ENCODE results near the gene NEU1.
"Not testable (repeated sequence)": the region's sequence is repeated elsewhere in the genome, so short reads cannot be mapped to it uniquely, and the experiment has no call there.

Gene NEU1

DNA sequence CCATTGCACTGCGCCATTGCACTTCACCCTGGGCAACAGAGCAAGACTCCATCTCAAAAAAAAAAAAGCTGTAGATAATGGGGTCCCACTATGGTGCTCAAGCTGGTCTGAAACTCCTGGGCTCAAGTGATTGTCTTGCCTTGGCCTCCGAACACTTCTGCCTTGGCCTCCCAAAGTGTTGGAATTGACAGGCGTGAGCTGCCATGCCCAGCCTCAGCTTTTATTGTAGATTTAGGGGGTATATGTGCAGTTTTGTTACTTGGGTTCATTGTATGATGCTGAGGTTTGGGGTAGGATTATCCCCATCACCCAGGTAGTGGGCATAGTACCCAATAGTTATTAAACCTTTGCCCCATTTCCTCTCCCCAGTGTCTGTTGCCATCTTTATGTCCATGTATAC, 23.7 kb downstream of the NEU1 start:
- no peak for DNase-seq (ENCODE audit: low read depth)

DNA sequence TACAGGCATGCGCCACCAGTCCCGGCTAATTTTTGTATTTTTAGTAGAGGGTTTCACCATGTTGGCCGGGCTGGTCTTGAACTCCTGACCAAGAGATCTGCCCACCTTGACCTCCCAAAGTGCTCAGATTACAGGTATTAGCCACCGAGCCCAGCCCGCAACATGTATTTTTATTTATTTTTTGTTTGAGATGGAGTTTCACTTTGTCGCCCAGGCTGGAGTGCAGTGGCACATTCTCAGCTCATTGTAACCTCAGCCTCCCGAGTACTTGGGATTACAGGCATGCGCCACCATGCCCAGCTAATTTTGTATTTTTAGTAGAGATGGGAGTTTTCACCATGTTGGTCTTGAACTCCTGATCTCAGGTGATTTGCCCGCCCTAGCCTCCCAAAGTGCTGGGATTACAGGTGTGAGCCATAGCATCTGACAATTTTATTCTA, 24.5 kb downstream of the NEU1 start:
- not testable (repeated sequence) for DNase-seq (ENCODE audit: low read depth)

DNA sequence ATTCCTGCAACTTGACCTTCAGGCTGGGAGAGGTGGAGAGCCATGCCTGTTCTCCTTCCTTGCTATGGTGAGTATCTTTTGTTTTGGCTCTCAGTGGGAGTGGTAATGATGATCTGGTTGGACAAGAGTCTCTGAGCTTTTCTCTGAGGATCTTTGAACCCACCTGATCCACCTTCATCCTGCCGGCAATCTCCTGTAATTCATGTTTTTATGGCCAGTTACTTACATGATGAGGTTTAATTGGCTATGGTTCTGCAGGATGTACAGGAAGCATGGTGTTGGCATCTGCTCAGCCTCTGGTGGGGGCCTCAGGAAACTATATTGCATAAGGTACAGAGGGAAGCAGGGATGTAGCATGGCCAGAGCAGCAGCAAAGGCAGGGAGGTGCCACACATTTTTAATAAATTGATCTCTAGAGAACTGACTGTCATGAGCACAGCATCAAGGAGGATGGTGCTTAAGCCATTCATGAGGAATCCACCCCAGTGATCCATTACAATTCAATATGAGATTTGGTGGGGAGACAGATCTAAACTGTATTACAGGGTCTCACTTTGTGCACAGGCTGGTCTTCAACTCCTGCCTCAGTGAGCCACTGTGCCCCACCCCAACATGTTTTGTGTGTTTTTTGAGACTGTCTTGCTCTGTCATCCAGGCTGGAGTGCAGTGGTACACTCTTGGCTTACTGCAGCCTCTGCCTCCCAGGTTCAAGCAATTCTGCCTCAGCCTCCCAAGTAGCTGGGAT, 25.1 kb downstream of the NEU1 start:
- DNase-seq (ENCODE audit: low read depth) = no peak

DNA sequence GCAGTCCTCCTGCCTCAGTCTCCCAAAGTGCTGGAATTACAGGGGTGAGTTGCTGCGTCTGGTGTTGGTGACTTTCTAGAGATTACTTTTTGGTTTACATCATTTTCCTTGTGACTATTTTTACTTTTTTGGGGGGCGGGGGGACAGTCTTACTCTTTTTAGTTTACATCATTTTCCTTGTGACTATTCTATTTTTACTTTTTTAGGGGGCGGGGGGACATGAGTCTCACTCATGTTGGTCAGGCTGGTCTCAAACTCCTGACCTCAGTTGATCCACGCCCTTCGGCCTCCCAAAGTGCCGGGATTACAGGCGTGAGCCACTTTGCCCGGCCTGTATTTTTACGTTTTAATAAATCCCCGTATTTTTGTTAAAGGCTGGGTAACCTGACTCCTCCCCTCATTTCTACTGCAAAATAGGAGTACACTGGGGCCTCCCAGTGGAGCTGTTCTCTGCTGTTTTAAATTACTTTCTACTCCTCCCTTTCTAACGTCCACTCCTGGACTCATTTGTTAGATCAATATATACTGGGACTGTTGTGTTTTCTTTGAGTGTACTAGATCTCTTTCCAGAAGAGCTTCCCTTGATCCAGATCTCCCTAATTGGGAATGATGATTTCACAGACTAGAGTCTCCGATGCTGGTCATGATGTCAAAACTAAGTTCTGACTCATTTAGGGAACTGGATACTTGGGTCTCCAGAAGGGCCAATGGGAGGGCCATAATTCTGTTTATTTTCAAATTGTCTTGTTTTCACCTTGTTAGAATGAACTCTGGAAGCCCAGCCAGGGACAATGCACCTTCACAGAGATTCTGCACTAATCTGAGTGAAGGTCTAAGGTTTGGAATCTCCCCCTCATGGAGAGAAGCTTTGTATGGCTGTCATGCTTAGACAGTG, 25.9 kb downstream of the NEU1 start:
- no peak for DNase-seq (ENCODE audit: low read depth)

DNA sequence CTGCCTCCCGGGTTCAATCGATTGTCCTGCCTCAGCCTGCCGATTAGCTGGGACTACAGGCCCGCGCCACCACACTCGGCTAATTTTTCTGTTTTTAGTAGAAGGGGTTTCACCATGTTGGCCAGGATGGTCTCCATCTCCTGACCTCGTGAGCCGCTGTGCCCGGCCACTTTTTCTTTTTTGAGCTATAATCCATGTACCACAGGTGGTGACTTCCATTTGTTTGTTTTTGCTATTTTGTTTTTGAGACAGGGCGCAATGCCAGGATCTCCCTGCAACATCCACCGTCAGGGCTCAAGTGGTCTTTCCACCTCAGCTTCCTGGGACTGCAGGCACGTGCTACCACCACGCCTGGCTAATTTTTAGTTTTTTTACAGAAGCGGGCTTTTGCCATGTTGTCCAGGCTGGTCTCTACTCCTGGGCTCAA, 26.6 kb downstream of the NEU1 start:
- no peak for DNase-seq (ENCODE audit: low read depth)

DNA sequence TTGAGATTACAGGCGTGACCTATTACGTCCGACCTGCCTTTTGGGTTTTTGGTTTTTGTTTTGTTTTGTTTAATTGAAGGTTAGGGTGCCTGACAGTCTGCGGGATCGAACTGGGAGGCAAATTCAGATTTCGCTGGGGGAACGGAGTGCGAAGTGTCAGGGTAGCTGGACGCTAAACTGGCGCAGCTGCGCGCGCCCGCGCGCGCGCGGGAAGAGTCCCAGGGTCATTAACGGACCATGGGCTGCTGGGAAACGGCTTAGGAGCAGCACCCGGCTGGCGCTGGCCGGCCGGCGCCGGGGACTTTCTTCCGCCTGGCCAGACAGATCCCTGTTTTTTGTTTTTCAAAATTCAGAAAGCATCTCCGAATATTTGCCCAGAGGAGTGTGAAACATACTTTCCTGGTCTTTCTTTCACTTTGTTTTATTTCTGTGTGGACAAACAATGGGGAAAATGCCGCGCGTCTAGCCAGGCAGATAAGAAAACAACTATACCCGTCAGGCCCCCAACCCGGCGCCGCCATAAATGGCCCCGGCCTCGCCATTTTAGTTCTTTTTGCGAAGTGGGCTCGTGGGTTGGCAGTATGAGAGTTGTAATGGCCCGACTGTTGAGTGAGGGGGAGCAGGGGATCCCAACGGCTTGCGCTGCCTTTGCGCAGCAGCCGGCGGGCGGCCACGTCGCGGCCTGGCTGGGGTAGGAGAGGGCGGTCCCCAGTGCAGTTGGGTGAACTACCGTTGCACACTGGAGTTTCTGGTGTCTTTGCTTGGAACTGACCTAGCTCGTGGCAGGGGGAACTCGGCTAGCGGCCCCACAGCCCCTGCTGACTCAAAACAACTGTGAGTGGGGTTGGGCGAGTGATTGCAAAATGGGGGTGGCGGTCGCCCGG, 28.0 kb downstream of the NEU1 start:
- DNase-seq (ENCODE audit: low read depth) = peak; percentile 76

DNA sequence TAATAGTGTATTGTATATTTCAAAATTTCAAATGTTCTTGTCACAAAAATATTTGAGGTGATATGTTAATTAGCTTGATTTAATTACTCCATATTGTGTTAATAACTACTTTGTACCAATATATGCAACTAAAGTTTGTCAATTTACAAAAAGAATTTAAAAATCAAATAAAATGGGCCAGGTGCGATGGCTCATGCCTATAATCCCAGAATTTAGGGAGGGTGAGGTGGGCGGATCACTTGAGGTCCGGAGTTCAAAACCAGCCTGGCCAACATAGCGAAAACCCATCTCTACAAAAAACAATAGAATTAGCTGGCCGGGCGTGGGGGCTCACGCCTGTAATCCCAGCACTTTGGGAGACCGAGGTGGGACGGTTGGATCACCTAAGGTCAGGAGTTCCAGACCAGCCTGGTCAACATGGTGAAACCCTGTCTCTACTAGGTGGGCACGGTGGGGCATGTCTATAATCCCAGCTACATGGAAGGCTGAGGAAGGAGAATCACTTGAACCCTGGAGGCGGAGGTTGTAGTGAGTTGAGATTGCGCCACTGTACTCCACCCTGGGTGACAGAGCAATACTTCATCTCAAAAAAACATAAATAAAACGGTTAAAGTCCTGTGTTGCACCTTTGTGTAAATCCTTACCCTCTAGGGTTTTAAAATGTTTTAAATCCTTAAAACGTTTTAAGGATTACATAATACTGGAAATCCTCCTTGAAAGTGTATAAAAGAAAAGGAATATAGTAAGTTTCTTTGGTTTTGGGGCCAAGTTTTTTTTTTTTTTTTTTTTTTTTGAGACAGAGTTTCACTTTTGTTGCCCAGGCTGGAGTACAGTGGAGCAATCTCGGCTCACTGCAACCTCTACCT, 31.0 kb downstream of the NEU1 start:
- no peak for DNase-seq (ENCODE audit: low read depth)

DNA sequence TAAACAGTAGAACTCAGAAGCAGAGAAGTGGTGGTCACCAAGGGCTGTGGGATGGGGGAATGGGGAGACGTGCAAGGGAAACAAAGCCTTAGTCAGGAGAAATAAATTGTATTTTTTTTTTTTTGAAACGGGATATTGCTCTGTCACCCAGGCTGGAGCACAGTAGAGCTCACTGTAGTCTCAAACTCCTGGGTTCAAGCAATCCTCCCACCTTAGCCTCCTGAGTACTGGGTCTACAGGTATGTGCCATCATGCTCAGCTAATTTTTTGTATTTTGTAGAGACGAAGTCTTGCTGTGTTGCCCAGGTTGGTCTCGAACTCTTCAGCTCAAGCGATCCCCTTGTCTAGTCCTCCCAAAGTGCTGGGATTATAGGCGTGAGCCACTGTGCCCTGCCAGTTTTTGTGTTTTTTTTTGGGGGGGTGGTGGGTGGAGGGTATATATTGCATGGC, 31.7 kb downstream of the NEU1 start:
- DNase-seq (ENCODE audit: low read depth) = no peak

DNA sequence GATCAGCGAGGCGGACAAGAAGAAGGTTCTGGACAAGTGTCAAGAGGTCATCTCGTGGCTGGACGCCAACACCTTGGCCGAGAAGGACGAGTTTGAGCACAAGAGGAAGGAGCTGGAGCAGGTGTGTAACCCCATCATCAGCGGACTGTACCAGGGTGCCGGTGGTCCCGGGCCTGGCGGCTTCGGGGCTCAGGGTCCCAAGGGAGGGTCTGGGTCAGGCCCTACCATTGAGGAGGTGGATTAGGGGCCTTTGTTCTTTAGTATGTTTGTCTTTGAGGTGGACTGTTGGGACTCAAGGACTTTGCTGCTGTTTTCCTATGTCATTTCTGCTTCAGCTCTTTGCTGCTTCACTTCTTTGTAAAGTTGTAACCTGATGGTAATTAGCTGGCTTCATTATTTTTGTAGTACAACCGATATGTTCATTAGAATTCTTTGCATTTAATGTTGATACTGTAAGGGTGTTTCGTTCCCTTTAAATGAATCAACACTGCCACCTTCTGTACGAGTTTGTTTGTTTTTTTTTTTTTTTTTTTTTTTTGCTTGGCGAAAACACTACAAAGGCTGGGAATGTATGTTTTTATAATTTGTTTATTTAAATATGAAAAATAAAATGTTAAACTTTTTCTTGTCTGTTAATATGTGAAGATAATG, 32.9 kb downstream of the NEU1 start:
- no peak for DNase-seq (ENCODE audit: low read depth)

DNA sequence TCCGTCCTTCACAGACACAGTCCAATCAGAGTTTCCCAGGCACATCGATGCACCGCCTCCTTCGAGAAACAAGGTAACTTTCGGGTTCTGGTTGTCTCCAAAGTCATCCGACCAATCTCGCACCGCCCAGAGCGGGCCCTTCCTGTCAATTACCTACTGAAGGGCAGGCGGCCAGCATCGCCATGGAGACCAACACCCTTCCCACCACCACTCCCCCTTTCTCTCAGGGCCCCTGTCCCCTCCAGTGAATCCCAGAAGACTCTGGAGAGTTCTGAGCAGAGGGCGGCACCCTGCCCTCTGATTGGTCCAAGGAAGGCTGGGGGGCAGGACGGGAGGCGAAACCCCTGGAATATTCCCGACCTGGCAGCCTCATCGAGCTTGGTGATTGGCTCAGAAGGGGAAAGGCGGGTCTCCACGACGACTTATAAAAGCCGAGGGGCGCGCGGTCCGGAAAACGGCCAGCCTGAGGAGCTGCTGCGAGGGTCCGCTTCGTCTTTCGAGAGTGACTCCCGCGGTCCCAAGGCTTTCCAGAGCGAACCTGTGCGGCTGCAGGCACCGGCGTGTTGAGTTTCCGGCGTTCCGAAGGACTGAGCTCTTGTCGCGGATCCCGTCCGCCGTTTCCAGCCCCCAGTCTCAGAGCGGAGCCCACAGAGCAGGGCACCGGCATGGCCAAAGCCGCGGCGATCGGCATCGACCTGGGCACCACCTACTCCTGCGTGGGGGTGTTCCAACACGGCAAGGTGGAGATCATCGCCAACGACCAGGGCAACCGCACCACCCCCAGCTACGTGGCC, 35.1 kb downstream of the NEU1 start, which contains the start of gene HSPA1B:
Gene HSPA1B (plus strand): TSS at position 453 of the 794 bp plus-strand sequence. CDS start 213 bp downstream, at position 666.
- peak; percentile 91 for DNase-seq (ENCODE audit: low read depth)

DNA sequence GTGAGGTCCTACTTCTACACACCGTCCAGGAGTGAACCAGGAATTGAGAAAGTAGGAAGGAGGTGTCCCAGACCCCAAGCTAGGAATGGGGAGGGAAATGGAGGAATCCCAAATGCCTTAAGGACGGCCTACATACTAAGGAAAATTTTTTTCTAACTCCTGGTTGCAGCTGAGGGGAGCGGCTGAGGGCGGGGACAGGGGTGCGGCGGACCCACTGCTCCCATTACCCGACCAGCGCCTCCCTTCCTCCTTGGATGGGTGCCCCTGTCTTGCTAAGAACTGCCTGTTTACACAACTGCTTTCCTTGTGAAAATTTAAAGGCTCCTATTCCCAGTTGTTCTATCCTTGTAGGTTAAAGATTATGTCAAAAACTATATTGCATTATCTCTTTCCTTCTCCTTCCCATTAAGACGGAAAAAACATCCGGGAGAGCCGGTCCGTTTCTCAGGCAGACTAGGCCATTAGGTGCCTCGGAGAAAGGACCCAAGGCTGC, 35.8 kb downstream of the NEU1 start:
- no peak for DNase-seq (ENCODE audit: low read depth)

DNA sequence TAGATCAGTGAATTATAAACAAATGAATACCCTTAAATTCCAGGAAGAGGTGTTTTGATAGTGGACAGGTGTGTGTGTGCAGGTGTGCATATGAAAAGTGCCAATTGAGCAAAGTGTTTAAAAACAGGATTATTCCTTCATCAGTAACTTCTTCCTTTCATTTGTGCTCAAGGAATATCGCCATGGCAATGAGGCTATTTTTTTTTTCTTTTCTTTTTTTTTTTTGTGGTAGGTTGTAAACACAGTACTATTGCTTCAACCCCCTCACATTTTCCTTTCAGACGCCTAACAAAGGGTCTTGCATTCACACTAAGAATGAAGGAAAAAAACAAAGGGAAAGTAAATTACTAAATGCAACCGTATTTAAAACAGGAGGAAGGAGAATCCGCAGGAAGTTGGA, 37.1 kb downstream of the NEU1 start:
- DNase-seq (ENCODE audit: low read depth) = no peak

DNA sequence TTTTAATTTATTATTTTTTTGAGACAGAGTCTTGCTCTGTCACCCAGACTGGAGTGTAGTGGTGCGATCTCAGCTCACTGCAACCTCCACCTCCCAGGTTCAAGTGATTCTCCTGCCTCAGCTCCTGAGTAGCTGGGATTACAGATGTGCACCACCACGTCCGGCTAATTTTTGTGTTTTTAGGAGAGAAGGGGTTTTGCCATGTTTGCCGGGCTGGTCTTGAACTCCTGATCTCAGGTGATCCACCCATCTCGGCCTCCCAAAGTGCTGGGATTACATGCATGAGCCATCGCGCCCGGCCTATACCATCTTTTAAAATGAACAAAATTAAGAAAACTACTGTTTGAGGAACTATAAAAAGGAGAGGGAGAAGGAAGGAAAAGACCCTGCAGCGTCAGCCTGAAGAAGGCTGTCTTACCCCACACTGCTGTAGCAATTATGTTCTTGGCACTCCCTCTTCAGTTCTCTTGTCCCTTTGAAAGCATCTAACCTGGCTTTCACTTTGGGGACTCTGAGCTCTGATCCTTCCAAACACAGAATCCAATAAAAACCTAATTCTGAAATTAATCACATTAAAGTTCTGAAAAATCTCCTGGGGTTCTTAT, 38.9 kb downstream of the NEU1 start:
- not testable (repeated sequence) for DNase-seq (ENCODE audit: low read depth)

DNA sequence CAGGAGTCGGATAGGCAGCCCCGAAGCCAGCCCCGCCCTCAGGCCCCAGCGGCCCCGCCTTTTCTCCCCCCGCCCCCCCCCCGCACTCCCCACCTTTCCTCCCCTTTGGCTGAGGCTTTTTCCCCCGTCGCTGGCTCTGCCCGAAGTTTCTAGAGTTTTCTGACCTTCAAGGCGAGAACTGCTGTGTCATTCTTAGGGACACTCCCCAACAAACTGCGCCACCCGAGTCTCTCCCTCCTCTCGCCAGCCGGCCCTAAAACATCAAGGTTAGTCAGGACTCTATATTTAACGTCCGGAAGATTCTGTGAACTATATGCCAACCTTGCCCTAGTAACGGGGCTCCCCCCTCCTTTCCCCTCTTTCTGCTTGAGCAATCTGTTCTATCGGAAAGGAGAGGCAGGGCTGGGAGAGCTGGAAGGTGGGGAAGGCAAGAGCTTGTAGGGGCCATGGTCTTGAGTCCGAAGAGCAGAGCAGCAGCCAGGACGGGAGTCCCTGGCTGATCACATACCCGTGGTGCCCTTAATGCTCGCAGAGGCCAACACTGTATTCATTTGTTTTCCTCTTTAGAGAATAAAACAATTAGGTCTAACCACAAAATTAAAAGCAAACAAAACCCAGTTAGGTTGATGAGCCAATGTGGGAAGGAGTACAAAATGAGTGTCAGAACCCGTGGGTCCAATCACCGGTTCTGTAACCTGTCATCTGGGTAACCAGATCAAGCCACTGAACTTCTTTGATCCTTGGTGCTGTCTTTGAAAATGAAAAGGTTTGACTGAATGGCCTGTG, 40.4 kb downstream of the NEU1 start:
- DNase-seq (ENCODE audit: low read depth) = no peak

DNA sequence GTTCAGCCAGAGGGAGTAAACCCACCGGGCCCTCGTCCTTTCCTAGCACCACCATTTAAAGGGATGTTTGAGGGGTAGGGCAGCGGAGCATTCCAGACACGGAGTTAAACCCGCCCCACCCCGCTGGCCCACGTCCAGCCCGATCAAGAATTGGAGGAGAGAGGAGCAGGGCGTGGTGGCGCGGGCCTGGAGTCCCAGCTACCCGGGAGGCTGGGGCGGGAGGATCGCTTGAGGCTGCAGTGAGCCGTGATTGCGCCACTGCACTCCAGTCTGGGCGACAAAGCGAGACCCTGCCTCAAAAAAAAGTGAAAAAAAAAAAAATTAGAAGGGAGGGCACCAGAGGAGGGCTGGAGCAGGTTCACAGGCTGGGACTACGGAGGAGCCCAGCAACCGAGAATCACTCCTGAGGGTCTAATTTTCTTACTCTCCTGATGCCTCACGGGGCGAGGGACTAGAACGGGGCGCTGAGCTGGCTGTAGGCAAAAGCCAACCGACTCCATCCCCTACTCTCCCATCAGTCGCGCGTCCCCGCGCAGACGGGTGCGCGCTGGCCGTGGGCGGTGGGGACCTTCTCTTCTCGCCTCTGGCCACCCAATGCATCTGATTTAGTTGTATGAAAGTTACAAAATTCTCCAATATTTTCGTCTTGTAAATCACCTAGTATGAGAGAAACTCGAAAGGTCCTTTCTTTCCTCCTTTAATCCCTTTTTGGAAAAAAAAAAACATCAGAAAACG, 41.2 kb downstream of the NEU1 start:
- no peak for DNase-seq (ENCODE audit: low read depth)

DNA sequence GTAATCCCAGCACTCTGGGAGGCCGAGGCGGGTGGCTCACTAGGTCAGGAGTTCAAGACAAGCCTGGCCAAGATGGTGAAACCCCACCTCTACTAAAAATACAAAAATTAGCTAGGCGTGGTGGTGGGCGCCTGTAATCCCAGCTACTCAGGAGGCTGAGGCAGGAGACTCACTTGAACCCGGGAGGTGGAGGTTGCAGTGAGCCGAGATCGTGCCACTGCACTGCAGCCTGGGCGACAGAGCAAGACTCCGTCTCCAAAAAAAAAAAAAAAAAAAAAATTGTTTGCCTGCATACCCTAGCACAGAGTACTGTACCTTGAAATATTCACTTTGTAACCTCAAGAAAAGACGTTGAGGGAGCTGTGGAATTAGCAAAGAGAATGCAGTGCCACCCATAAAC, 42.2 kb downstream of the NEU1 start:
- not testable (repeated sequence) for DNase-seq (ENCODE audit: low read depth)

DNA sequence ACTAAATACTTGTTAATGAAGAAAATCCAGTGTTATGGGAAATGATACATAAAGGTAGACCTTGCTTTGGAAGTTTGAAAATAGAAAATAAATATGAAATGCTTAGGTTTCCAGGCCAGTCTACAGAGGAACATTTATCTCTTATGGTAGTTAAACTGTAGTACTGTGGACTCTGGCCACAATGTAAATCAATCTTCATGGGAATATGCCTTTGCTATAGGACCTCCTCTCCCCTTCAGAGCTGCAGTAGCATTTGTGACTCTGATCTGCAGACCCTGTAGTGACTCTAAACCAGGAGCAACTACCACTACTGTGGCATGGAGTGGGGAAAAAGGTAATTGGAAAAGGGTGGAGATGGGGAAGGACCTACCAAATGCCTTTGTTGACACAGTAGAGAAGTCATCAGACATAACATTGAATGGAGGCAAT, 42.7 kb downstream of the NEU1 start:
- DNase-seq (ENCODE audit: low read depth) = no peak
